Omental fat pad (tissue), 4 donors: ENCODE measurements around the gene FKBP5. TPM values are rescaled to one million over a fixed set of nuclear protein-coding genes. Genes with fewer than 3 reads are reported as not detected.

Experiments used
- ATAC-seq: fragments of 150-250 bp; one replicate; pipeline ENCODE4 v1.9.1; 2016; ENCODE audit warnings: mild to moderate bottlenecking, moderate library complexity; ENCODE audit not compliant: low FRiP score
- DNase-seq: peaks from one replicate; pipeline ENCODE4 v3.0.0-alpha.2; 2019; ENCODE audit warnings: low spot score
- CTCF ChIP-seq, 3 donors: fragments of 450-650 bp; IDR thresholded peaks; one replicate each; pipeline ENCODE4 v1.5.1; 2016 to 2017; ENCODE audit warnings: antibody characterized with exemption in 3 of 3, mild to moderate bottlenecking in 3 of 3, moderate library complexity in 2 of 3
- total RNA-seq, 4 donors: library from RNA; depleted of rRNA; stranded (reverse); fragments of >200 nt; gene quantifications; one replicate each; pipeline ENCODE4 v1.1.0, GENCODE V29; 2016

Gene FKBP5
- total RNA-seq, 4 donors from 2014 or later: 257 to 722 (median 366) TPM

- no peak for ATAC-seq
- TF ChIP-seq CTCF (IDR thresholded peaks at IDR 0.05): no peak
- DNase-seq: no peak
Measured at GRCh38 chr6:35554811-35555210, 133.9 kb downstream of the FKBP5 start.

GRCh38 chr6:35553315-35553714 is 135.4 kb downstream of the FKBP5 start:
- TF ChIP-seq CTCF (IDR thresholded peaks at IDR 0.05): no peak
- DNase-seq (no peak), ATAC-seq (no peak)

- no peak for TF ChIP-seq CTCF (IDR thresholded peaks at IDR 0.05)
- no peak for DNase-seq
- no peak for ATAC-seq
Measured at GRCh38 chr6:35552285-35552917, 136.3 kb downstream of the FKBP5 start.

- ATAC-seq: no peak
- no peak for TF ChIP-seq CTCF (IDR thresholded peaks at IDR 0.05)
- DNase-seq: no peak
Measured at GRCh38 chr6:35550437-35550836, 138.3 kb downstream of the FKBP5 start.

GRCh38 chr6:35547676-35548075 is 141.0 kb downstream of the FKBP5 start:
- TF ChIP-seq CTCF (IDR thresholded peaks at IDR 0.05): no peak
- no peak for DNase-seq
- ATAC-seq: no peak

- DNase-seq: no peak
- TF ChIP-seq CTCF (IDR thresholded peaks at IDR 0.05): no peak
- no peak for ATAC-seq
Measured at GRCh38 chr6:35544769-35545361, 143.8 kb downstream of the FKBP5 start.
